Activated T-helper 9 cell treated with anti-CD3 and anti-CD28 coated beads, Interleukin-2, amount 50 U/mL, for 16 hours (primary cell): ENCODE data around the gene RALY.

Experiments
- DNase-seq: peaks from one replicate; pipeline ENCODE4 v3.0.0-alpha.2; 2020; ENCODE audit warnings: low read depth

The RALY gene

DNA sequence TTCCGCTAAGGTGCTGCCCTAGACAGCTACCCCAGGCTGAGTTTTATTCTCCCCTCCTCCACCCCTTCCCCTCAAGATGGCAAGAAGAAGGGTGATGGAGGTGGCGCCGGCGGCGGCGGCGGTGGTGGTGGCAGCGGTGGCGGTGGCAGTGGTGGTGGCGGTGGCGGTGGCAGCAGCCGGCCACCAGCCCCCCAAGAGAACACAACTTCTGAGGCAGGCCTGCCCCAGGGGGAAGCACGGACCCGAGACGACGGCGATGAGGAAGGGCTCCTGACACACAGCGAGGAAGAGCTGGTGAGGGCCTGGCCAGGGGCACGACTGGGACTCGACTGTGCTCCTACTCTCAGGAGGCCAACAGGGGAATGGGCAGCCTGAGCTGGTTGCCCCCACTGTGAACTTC, 83.2 kb downstream of the RALY start:
- no peak for DNase-seq

DNA sequence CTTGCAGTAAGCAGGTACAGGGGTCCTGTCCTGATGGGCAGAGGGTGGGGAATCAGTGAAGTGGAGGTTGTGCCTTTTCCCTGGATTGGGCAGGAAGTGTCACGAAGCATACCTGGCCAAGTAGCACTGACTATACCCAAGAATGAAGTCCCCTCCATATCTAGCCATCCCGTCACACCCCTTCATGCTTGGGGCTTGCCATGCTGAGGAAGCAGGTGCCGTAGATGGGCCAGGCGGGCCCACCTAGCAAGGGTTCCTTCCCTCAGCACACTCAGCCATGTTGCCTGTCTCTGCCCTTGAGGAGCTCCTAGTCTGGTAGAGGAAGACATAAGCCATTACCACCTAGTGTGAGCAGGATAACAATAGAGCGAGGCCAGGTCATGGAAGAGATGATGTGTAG, 84.8 kb downstream of the RALY start:
- no peak for DNase-seq

DNA sequence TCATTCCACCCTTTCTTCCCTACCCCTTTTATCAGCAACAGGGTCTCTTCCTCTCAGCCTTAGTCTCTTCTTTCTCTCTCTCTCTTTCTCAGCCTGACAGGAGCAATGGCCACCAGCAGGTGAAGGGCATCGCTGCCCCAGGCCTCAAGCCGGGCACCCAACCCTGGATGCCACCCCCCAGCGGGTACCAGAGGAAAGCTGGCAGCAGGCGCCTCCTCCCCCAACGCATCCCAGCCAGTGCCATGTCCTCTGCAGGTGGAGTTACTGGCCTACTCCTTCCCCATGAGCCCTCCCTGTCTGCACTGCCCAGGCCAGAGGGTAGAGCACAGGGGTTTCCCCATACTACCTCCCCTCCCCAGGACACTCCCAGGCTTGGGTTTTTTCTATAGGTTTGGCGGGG, 86.1 kb downstream of the RALY start:
- DNase-seq, result no peak

DNA sequence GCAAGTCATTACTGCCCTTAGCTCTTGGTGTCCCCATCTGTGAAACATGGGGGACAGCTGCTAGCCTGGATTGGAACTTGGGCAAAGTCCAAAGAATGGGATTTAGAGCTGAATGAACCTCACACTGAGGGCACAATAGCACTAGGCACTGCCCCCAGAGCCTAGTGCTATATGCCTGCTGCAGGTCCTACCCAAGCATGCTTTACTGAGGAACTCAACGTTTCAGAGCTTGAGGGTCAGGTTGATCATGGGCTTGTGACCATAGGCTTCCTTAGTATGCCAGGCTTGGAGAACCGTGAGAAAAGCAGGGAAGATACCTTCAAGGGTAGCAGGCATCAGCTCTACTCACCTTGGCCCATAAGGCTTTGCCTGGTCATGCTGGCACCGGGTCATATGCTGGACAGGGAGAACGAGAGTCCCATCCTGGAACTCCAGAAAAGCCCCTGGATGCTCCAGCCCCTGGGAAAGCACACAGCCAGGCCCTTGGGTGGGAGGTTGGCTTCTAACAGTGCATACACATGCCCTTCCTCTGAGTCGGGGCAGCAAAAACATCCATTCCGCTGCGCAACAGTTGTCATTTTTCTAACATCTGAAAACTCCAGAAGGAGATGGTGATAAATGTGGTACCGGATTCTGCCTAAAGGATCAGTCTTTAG, 88.6 kb downstream of the RALY start:
- DNase-seq, result no peak

DNA sequence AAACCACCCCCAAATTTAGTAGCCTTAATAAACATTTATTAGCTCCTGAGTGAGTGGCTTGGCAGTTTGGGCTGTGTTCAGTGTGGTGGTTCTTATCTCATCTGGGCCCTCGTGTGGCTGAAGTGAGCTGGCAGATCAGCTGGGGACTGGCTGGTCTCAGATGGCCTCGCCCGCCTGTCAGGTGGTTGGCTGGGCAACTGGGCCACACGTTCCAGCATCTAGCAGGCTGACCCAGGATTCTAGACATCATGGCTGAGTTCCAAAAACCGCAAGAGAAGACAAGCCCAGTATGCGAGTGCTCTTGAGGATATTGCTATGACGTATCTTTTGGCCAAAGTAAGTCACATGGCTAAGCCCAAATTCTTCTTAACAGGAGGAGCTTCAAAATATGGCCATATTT, 89.4 kb downstream of the RALY start:
- no peak for DNase-seq

DNA sequence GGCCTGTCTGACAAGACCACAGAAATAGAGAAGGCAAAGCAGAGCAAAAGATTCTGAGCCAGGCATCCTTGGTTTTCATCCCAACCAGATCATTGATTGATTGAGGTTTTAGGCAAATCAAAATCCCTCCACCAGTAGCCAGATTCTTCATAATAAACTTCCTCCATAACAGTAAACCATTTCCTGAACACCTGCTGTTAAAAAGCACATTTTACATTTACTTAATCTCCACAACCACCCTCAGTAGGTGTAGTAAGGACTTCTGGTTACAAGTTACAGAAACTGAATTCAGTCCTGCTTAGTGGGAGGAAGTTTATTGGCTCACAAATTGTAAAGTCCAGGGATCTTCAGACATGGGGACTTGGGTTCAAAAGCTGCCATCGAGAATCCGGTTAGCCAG, 90.1 kb downstream of the RALY start:
- no peak for DNase-seq

DNA sequence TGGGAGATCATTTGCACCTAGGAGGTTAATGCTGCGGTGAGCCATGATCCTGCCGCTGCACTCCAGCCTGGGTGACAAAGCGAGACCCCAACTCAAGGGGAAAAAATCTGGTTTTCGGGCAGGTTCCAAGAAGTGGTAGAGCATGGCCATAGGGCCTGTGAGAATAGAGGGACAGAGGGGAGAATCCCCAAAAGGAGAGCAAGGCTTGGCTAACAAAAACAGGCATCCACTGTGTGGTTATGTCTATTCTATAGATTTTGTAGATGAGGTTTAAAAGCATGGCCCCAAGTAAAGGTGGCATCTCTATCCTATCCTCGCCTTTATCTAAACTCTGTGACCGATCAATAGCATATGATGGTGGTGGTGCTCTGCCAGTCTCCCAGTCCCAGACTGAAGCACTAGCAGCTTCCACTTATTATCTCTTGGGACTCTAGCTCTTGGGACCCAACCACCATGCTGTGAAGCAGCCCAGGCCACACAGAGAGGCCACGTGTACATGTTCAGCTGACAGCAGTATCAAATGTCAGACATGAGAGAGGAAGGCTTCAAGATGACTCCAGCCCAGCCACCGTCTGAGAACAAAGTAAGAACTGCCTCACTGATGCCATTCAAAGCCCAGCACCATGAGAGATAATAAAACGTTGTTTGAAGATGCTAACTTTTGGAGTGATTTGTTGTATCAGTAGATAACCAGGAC, 90.7 kb downstream of the RALY start:
- no peak for DNase-seq

DNA sequence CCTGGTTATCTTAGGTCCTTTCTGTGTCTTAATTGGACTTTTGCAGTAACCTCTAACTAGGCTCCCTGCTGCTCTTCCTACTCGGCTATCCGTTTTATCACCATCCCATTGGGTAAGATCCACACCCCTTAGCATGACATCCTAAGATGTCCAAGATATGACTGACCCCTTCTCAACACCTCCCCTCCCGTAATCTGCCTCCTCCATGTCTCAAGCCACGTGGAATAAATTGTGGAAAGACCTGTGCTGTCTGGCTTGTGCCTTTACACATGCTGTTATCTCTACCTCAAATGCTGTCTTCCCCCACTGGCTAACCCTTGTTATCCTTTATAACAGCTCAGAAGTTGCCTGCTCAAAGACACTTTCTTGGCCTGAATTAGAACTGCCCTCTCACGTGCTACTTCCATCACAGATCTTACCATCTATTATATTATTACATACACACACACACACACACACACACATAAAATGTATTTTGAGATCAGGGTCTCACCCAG, 91.9 kb downstream of the RALY start:
- no peak for DNase-seq

DNA sequence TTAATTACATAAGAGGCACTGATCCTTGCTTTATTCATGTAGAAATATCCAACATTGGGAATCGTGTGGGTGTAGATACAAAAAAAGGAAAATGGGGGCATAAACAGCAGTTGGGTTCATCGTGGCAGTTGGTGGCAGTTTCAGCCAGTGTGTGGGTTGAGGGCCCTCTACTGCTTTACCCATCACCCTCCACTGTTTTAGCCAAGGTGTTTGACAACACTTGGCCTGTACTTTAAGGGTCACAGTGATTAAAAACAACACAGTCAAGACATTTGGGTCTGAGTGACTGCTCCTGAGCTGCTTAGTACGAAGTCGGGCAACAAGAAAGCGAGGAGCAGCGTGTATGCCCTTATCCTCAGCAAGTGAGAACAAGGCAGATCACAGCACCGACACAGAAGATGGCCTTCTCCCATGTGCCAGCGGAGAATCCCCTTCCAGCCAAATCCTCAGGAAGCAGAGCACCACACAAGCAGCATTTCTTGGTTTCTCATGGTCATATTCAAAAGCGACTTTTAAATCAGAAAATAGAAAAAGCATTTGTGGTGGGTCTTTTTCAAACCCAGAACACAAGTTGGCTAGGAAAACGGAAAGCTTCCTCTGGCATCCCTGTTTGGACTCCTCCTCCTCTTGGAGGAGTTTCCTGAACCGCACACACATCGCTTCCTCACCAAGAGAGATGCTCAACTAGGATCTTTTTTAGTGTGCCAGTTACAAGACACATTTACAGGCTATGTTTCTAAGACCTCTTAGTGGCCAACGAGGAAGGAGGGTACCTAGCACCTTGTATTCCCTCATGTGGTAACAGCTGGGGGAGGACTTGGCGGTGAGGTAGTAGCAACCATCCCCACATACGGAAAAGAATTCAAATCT, 94.8 kb downstream of the RALY start:
- DNase-seq, result no peak

DNA sequence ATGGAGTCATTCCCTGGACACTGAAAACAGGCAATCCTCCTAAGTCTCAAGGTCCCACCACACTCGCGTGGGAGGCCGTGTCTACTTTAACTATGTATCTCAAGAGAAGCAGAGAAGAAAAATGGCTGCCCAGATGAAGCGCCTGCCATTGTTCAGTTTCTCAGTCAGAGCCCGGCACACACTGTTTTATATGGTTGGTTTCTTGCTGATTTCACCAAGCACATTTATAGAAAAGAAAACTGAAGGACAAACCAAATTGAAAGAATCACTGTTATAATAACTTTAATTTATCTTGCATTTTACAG, 95.4 kb downstream of the RALY start:
- DNase-seq, result no peak

DNA sequence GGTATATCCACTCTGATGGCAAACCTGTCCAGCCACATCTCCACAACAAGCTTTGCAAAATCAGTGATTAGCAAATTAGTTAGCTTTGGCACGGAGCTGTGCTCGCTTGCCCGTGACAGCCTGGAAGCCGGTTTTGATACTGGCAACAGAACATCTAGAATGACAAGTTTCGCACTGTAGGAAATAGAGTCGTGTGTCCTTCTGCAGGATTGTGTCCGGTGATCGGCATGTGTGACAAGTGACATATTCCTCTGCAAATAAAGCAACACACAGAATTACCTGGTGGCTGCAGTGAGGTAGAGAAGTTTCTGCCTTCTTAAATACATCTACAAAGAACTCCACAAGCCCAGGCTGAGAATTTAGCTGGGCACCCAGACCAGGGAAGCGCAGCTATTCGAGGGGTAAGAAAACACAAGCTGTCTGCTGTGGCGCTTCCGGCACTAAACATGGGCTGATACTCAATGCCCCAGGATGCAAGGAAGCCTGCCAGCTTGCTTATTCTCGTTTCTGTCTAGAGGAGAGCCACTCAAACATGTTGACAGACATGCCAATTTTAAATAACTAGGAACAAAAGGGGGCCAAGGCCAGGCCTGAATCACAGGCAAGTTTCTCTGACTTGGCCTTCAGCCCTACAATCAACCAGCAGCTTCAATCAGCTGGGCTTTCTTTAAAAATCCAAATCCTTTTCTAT, 96.1 kb downstream of the RALY start:
- no peak for DNase-seq

DNA sequence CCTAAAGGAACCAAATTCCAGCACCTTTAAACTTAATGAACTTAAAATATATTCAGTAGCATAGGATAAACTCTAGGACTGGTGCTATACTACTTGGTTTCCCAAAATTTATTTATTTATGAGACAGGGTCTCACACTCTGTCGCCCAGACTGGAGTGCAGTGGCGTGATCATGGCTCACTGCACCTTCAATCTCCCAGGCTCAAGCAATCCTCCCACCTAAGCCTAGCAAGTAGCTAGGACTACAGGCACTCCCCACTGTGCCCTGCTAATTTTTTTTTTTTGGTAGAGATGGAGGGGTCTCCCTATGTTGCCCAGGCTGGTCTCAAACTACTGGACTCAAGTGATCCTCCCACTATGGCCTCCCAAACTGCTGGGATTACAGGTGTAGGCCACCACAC, 96.9 kb downstream of the RALY start:
- no peak for DNase-seq

DNA sequence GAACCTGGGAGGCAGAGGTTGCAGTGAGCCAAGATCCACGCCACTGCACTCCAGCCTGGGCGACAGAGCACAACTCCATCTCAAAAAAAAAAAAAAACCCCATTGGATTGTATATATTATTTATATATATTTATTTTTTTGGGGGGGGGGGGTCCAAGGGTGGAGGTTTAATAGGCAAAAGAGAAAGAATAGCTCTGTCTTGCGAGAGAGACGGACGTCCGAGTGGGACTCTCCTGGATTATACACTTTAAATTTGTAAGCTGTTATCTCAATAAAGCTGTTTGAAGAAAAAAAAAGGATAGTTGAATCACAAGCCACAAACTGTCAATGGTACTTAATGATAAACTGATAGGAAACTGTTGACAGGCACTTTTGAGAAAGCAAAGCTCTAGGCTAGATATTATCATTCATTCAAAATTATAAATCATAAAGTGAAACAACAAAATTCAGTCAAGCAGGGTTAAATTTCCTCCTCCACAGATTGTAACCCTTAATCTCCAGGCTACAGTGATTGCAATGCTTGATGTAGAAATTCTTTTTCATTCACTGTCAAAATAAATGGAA, 98.0 kb downstream of the RALY start:
- no peak for DNase-seq

DNA sequence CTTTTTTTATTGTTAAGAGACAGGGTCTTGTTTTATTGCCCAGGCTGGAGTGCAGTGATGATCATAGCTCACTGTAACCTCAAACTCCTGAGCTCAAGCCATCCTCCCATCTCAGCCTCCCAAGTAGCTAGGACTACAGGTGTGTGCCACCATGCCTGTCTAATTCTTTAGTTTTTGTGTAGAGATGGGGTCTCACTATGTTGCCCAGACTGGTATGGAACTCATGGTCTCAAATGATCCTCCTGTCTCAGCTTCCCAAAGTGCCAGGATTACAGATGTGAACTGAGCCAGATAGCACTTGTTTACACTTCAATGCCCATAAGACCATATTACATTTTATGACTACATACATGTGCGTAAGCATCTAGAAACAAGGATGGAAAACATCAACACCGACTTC, 100.2 kb downstream of the RALY start:
- DNase-seq, result no peak

DNA sequence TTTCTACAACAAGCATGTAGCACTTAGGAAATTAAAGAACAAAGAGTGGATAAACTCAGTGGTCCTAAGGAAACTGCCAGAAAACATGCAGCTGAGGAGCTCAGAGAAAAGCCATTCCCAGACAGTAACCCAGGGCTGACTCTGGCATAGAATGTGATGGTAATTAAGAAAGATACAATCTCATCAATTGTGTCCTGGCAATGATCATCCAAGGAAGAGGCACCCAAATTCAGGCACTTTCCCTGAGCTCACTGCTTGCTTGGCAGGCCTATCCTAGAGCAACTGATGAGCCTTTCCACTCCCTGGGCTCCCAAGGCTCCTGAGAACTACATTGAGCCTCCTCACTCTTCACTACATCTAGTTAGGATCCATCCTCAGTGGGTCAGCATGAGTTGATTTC, 102.1 kb downstream of the RALY start:
- DNase-seq, result no peak

DNA sequence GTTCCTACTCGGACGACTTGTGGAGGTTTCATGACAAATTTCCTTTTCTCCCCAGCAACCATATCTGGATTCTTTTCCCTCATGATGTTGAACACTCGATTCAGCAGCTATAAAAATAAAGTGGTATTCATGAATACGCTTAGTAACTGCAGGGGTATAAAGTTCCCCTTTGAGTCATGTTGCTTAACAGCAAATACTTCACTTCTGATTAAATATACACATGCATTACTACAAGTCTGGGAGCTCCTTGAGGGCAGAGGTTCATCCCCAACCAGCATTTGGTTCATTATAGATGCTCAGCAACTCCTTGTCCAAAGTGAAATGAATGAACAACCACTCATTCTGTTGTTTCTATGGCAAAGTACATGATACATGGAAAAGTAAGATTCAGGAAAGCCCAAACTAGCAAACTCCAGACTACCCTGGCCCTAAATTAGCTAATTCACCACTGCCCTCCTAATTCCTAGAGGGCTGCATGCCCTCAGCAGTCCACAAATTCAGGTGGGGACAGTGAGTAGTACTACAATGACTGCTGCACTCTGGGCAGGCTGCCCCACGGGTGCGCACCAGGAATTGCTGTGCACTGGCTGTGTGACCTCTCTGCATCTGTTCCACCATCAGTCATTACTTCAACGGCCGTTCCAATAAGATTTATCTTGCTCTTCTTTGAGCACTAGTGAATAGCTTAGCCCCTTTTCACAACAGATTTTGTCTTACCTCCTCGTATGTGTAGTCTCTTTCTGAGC, 103.2 kb downstream of the RALY start:
- no peak for DNase-seq

DNA sequence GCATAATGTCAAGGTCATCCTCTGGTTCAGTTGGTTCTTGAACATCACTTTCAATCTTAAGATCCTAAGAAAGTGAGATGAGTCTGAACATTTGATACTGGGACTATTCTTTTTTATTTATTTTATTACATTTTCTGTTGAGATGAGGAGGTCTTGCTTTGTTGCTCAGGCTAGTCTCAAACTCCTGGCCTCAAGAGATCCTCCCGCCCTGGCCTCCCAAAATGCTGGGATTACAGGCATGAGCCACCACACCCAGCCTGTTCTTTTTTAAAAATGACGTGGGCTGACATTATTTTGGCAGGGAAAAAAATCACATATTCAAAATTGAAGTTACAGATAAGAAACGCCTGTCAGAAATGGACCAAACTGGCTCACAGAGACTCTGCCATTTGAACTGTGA, 104.9 kb downstream of the RALY start:
- no peak for DNase-seq

DNA sequence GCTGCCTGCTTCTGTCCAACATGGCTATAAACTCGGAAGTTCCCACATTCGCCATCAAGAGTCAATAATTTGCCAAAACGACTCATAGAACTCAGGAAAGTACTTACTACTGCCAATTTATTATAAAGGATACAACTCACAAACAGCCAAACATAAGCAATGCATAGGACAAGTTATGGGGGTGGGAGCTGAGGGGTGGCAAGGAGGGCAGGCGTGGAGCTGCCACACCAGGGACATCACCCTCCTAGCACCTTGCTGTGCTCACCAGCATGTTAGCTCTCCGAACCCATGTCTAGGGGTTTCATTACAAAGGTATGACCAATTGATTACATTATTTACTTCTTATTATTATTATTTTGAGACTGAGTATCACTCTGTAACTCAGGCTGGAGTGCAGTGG, 106.0 kb downstream of the RALY start:
- no peak for DNase-seq

DNA sequence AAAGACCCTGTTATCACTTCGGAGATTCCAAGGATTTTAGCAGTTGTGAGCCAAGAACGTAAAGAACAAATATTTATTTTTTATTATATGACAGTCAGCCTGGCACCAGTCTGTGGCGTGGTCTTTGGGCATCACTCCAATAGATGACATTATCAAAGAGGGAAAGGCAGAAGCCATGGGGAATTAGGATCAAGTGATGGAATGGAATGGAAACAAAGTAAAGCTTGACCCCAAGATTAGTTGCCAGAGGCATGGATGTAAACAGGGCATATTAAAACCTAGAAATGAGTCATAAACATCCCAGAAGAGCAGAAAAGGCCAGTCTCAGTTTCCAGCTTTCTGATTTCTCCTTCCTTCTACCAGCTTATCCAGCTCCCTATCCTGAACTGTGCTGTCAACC, 106.9 kb downstream of the RALY start:
- DNase-seq, result no peak

DNA sequence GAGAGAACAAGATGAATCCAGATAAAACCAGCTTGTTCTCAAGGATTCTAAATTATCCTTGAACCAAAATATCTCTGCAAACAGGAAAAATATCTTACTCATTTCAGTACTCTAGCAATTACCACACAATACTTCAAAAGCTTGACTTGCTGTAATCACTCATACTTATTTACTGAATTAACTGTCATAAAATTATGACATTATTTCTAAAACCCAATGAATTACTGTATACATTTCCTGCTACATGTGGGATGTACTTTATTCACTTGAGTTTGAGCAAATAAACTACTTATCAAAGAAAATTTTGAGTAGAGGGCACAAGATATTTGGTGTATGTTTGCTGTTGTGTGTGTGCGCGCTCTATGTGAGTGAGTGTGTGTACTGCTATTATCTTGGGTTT, 108.6 kb downstream of the RALY start:
- DNase-seq, result no peak

DNA sequence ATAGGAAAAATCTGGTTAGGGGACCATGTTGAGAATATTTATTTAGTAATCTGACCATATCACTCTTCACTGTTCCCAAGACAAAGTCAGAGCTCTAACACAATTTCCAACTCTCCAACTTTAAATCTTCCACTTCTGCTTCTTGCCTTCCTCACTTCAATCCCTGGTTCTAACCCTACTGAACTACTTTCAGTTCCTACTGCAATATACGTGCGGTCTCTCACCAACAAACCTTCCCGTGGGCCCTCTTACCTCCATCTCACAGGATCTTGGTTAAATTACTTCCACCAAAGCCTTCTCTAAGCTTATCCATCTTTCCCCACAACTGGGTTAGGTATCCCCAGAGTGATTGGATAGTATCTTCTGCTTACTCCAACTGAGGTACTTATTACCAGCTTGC, 110.3 kb downstream of the RALY start:
- no peak for DNase-seq
